Measurements from ENCODE around the gene UBXN7. TPM values are rescaled to one million over a fixed set of nuclear protein-coding genes. Genes with fewer than 3 reads are reported as not detected.

UBXN7 gene
- total and polyA plus RNA-seq, 2 of the 4 experiments (the other 2 are of a cell fraction) = 8.6 to 16.1 TPM

DNA sequence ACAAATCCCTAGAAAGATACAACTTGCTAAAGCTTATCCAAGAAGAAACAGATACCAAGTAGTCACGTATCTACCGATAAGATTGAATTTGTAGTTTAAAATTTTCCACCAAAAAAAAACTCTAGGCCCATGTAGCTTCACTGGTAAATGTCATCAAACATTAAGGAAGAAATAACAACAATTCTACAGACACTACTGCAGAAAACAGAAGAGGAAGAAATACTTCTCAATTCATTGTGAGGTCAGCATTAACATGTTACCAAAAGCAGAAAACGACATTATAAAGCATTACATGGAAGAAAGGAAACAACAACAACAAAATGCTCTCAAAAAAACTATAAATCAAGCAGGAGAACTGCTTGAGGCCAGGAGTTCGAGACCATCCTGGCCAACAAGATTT, 66.5 kb downstream of the UBXN7 start:
- TF ChIP-seq MAZ (IDR thresholded peaks at IDR 0.05; ENCODE audit: borderline replicate concordance, low read depth, low read length) = no peak
- TF ChIP-seq RFX5 (IDR thresholded peaks at IDR 0.05; ENCODE audit: low read depth, low read length) = no peak
- TF ChIP-seq CEBPB (IDR thresholded peaks at IDR 0.05; ENCODE audit: low read depth, low read length) = no peak
- TF ChIP-seq FOS (IDR thresholded peaks at IDR 0.05; ENCODE audit: low read depth, low read length) = no peak
- TF ChIP-seq RAD21 (IDR thresholded peaks at IDR 0.05; ENCODE audit: low read length) = no peak
- no peak for TF ChIP-seq RCOR1 (IDR thresholded peaks at IDR 0.05; ENCODE audit: insufficient replicate concordance, low read length)
- TF ChIP-seq MAFK (IDR thresholded peaks at IDR 0.05; ENCODE audit: low read depth, low read length) = no peak
- no peak for TF ChIP-seq SMC3 (IDR thresholded peaks at IDR 0.05; ENCODE audit: low read depth, low read length)
- TF ChIP-seq BHLHE40 (IDR thresholded peaks at IDR 0.05; ENCODE audit: low read depth, low read length) = no peak
- no peak for TF ChIP-seq USF2 (IDR thresholded peaks at IDR 0.05; ENCODE audit: low read depth, low read length)
- TF ChIP-seq ELK1 (IDR thresholded peaks at IDR 0.05; ENCODE audit: borderline replicate concordance, low read depth, low read length) = no peak
- TF ChIP-seq CHD1 (IDR thresholded peaks at IDR 0.05; ENCODE audit: low read depth, low read length) = no peak
- TF ChIP-seq, protein P1, sequence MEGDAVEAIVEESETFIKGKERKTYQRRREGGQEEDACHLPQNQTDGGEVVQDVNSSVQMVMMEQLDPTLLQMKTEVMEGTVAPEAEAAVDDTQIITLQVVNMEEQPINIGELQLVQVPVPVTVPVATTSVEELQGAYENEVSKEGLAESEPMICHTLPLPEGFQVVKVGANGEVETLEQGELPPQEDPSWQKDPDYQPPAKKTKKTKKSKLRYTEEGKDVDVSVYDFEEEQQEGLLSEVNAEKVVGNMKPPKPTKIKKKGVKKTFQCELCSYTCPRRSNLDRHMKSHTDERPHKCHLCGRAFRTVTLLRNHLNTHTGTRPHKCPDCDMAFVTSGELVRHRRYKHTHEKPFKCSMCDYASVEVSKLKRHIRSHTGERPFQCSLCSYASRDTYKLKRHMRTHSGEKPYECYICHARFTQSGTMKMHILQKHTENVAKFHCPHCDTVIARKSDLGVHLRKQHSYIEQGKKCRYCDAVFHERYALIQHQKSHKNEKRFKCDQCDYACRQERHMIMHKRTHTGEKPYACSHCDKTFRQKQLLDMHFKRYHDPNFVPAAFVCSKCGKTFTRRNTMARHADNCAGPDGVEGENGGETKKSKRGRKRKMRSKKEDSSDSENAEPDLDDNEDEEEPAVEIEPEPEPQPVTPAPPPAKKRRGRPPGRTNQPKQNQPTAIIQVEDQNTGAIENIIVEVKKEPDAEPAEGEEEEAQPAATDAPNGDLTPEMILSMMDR (conservative IDR thresholded peaks at IDR 0.05; ENCODE audit: low read depth, low read length) = no peak
- TF ChIP-seq MXI1 (IDR thresholded peaks at IDR 0.05; ENCODE audit: borderline replicate concordance, low read depth, low read length) = no peak
- no peak for TF ChIP-seq NFE2L2 (IDR thresholded peaks at IDR 0.05; ENCODE audit: low read depth, low read length)
- no peak for TF ChIP-seq POLR2A (IDR thresholded peaks at IDR 0.05; ENCODE audit: low read depth, low read length)
- intact Hi-C loops (cut with micrococcal nuclease) (no loop called here), in situ Hi-C loops (cut with MboI; ENCODE audit: low sequenced_read_pairs) (no loop called here), dilution Hi-C loops (cut with HindIII; ENCODE audit: low sequenced_read_pairs, unreplicated experiment) (no loop called here)
- peaks cover 26% of the 10 kb centered on the region for H3K36me3 ChIP-seq (ENCODE audit: control insufficient read depth, insufficient read depth, low read length)
- peaks cover 3% of the 10 kb centered on the region; the same call in 1 of the 2 replicates for H3K4me1 ChIP-seq (ENCODE audit: control insufficient read depth, insufficient read depth, low read length)
- peaks cover 4 to 10% of the 10 kb centered on the region in 2 experiments; a peak in 2 of 4 replicates for H3K79me1 ChIP-seq (ENCODE audit: low read depth in 1 of 2, low read length in 2 of 2)
- no peak overlapping the region for H2AK9ac ChIP-seq (replicated peaks; ENCODE audit: low read depth, low read length, poor library complexity)
- H3K9ac ChIP-seq (ENCODE audit: low read depth, low read length) = no peak overlapping the region
- no peak overlapping the region for H3K27ac ChIP-seq (ENCODE audit: insufficient read depth, low read length)
- ChIA-PET POLR2A (ENCODE audit: unreplicated experiment) (no interaction called here), CTCF (no interaction called here)
- H2BK120ac ChIP-seq (ENCODE audit: low read depth, low read length) = no peak overlapping the region
- H2BK20ac ChIP-seq (ENCODE audit: low read depth, low read length) = no peak overlapping the region
- H3K23ac ChIP-seq (ENCODE audit: low read depth, low read length) = no peak overlapping the region
- no CpG with 5 or more reads among the region's 4 CpGs for WGBS, 2 experiments (ENCODE audit: extremely low coverage in 2 of 2, insufficient read length in 1 of 2)
- no peak for DNase-seq
- no peak overlapping the region for H3K56ac ChIP-seq (ENCODE audit: extremely low read depth, insufficient read depth, low read length)
- H3K18ac ChIP-seq (ENCODE audit: low read depth, low read length) = no peak overlapping the region
- no peak overlapping the region for H2AFZ ChIP-seq (replicated peaks; ENCODE audit: low read length, poor library complexity)
- H3K9me1 ChIP-seq (ENCODE audit: insufficient read depth, low read length) = no peaks in the 10 kb centered on the region; the same call in 1 of the 2 replicates
- no peak overlapping the region for H3K4me3 ChIP-seq (ENCODE audit: insufficient read depth, low read depth, low read length)
- no peak overlapping the region for H2BK5ac ChIP-seq (ENCODE audit: low read depth, low read length, poor library complexity, severe bottlenecking)
- BruUV-seq (replicated peaks) = no TSS peak
- H3K9me3 ChIP-seq (ENCODE audit: control insufficient read depth, insufficient read depth, low read length) = no peaks in the 10 kb centered on the region
- H4K91ac ChIP-seq (ENCODE audit: insufficient read depth, low read depth, low read length) = no peak overlapping the region
- H2AK5ac ChIP-seq (ENCODE audit: low read depth, low read length) = no peak overlapping the region
- no peak overlapping the region for H3K4me2 ChIP-seq (ENCODE audit: low read depth, low read length)
- no peak overlapping the region for H4K8ac ChIP-seq (ENCODE audit: low read depth in 2 of 2, low read length in 2 of 2)
- H3K14ac ChIP-seq (replicated peaks; ENCODE audit: low read depth, low read length) = no peak overlapping the region
- H4K5ac ChIP-seq (ENCODE audit: low read depth, low read length) = no peak overlapping the region
- no peak for ATAC-seq (ENCODE audit: low read depth)
- no peak overlapping the region for H3K4ac ChIP-seq (ENCODE audit: low read depth, low read length)
- no peaks in the 10 kb centered on the region for H3K27me3 ChIP-seq (ENCODE audit: control insufficient read depth, insufficient read depth, low read length)
- no peaks in the 10 kb centered on the region; the same call in 1 of the 2 replicates for H4K20me1 ChIP-seq (ENCODE audit: insufficient read depth, low read length)
- no peak overlapping the region for H2BK15ac ChIP-seq (ENCODE audit: low read depth, low read length)
